ENCODE results near the gene RNF111. TPM values are rescaled to one million over a fixed set of nuclear protein-coding genes. Genes with fewer than 3 reads are reported as not detected.

RNF111 gene
- total RNA-seq, 1 donor from 2014 or later = 15.4 TPM

DNA sequence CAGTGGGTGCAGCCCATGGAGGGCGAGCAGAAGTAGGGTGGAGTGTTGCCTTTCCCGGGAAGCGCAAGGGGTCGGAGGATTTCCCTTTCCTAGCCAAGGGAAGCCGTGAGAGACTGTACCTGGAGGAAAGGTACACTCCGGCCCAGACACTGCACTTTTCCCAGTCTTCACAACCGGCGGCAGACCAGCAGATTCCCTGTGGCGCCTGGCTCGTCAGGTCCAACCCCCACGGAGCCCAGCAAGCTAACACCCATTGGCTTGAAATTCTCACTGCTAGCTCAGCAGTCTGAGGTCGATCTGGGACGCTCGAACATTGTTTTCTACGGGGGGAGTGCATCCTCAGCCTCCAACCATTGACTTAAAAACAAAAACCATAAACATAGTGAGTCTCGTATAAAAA, 144.0 kb downstream of the RNF111 start:
- no peak for DNase-seq (ENCODE audit: low read depth in 2 of 2)

DNA sequence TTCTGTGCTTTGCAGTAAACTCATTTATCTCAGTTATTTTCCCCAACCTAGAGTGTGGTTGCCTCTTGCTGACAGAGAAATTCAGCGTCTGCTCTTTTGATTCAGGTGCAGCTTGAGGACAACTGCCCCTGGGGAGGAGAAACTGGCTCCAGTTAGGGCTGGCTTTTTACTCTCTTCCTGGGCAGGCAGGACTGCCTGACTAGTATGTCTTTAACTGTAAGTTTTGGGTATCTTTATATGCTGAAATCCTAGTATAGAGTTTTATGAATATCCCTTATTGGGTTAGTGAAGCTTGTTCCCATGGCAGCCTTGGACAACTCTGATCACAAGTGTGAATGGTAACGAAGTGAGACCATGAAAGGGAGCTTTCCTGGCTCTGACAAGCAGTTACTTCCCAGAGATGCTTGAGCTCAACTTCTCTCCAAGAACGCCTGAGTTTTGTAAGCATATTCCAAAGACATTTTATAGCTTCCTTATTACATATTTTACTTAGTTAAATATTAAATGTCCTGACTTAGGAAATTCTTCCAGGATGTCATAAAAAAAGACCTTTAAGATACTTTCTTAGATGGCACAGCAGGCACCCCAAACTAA, 144.6 kb downstream of the RNF111 start:
- no peak for DNase-seq (ENCODE audit: low read depth in 2 of 2)

DNA sequence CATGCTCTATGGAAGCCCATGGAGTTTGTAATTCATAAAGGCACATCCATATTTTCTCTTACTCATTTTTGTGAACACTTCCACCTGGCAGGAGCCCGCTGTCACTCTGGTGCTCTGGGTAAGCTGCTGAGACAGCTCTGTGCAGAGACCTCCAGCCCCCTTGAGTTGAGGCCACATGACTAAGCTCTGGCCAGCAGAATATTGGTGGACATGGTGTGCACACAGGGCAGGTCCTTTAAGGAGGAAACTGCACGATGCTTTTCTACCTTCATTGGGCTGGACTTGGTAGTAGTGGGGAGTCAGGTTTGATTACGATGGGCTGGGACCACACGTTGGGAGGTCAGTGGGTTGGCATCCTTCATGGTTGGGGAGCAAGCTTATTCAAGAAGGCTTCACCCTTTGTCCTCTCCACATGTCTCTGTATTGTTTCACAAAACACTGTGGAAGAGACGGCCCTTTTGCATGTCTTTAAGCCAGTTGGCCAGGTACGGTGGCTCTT, 146.5 kb downstream of the RNF111 start:
- DNase-seq (ENCODE audit: low read depth in 2 of 2) = no peak

DNA sequence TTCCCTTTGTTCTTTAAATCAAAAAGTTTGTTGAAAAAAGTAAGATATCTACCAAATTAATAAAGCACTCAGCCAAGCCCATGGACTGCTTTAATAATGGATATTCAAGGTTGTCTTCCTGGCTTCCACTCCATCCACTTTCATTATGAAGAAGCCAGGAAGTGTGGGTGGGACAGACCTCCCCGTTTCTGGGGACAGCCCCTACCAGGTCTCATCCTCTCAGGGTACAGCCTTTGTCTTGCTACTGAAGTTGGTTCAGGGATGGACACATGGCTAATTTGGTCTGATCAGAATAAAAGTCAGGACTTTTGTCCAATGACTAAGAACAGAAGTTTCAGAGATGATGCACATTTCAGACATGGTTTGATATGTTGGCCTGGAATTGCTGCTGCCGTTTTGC, 150.1 kb downstream of the RNF111 start:
- DNase-seq (ENCODE audit: low read depth in 2 of 2) = no peak

DNA sequence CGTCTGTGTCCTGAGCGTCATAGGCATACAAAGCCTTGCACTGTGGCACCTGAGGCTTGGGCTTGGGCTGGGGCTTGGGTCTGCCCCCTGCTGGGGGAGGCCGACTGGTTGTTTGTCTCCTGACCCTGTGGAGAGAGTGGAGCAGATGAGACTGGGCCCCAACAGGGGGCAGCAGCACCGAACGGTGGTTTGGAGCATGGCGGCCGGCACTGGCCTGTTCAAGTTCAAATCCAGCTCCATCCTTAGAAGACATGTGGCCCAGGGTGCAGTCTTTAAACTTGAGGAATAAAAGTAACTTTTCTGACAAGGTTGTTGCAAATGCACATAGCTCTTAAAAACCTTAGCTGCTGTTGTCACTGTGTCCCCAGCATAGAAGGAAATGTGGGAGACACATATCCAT, 150.8 kb downstream of the RNF111 start:
- DNase-seq (ENCODE audit: low read depth in 2 of 2) = peak; percentile 33 to 70

DNA sequence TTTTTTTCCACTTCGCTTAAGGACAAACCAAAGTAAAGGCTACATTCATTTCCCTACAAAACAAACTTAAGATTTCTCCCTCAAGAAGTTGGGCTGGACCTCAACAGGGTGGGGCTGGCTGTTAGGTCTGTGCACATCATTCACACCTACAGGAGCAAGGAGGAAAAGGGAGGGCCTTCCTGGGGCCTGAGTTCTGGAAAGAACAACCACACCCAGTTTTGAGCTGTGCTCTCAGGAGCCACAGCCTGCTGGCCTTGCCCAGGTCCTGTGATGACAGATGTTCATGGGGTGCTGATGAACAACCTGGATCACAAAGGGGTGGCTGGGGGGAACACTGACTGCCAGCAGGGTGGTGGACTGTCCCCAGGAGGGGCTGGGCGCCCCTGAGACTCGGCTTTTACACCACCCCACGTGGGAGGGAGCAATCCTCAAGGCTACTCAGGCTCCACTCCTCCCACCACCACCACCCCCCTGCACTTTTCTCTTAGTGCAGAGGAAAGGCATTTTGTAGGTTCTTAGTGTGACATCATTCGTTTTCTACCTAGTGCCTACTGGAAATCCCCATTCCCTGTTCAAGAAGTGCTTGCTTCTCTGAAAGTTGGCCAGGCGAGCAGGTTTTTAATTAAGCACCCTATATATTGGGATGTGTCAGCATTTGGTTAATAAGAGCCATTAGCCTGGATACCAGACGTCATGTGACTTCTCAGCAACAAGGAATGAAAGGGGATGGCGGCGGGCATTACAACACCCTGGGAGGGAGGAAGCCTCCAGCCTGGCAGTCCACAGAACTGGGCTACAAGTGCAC, 153.2 kb downstream of the RNF111 start:
- no peak for DNase-seq (ENCODE audit: low read depth in 2 of 2)

DNA sequence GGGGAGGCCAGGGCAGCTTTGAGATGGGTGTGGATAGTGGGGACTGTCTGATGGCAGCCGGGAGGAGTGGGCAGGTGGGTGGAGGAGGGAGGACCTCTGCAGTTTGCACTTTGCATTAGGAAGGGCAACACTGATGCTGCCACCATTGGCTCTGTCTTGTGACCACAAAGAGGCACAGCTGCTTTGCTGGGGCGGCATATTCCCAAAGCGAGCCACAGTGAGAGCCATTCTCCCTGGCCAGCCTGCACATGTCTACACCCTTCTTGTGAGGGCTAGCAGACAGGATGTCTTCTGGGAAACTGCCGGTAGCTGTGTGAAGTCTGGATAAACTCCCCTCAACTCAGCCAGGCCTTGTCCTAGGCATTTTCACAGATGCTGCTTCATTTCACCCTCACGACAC, 155.8 kb downstream of the RNF111 start:
- DNase-seq (ENCODE audit: low read depth in 2 of 2) = no peak

DNA sequence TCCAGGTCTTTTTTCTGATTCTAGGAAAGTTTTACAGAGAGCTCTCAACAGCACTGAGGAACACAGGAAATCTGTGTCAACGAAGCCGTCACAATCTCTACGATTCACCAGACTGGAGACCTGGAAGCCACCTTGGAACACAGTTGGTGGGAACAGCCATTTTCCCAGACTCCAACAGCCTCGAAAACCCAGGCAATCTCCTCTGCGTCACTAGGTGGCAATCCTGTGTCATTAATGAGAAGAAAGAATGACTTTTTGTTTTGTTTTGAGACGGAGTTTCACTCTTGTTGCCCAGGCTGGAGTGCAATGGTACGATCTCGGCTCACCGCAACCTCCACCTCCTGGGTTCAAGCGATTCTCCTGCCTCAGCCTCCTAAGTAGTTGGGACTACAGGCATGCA, 157.1 kb downstream of the RNF111 start:
- peak in 1 of 2 donors; percentile 41 for DNase-seq (ENCODE audit: low read depth in 2 of 2)

Other genes starting within 250 kb of the RNF111 start
- 147 and 194 TPM in 2 replicates for gene ADAM10, start 238.0 kb upstream of the RNF111 start, total RNA-seq
- 8.7 and 9.2 TPM in 2 replicates for gene MINDY2, start 216.4 kb upstream of the RNF111 start, total RNA-seq
- 37.5 and 41.5 TPM in 2 replicates for gene SLTM, start 54.0 kb upstream of the RNF111 start, total RNA-seq
- 9.5 and 30.4 TPM in 2 replicates for gene CCNB2, start 117.5 kb downstream of the RNF111 start, total RNA-seq
- not detected in 2 replicates for gene LDHAL6B, start 219.2 kb downstream of the RNF111 start, total RNA-seq